Amygdala (tissue), 56 donors: ENCODE measurements around the gene TMEM18.

Experiments
- DNase-seq, 56 donors: peaks; one replicate each; lab custom pipeline; 2025; lab: John Stamatoyannopoulos, UW

TMEM18 gene

GRCh38 chr2:636641-637405 lies 40.4 kb downstream of the TMEM18 start:
- DNase-seq: peak in 38 of 56 donors; percentile 2 to 84 (median 34)

GRCh38 chr2:635687-636621 lies 41.3 kb downstream of the TMEM18 start:
- no peak for DNase-seq

GRCh38 chr2:634636-635388 lies 42.4 kb downstream of the TMEM18 start:
- no peak for DNase-seq

DNA sequence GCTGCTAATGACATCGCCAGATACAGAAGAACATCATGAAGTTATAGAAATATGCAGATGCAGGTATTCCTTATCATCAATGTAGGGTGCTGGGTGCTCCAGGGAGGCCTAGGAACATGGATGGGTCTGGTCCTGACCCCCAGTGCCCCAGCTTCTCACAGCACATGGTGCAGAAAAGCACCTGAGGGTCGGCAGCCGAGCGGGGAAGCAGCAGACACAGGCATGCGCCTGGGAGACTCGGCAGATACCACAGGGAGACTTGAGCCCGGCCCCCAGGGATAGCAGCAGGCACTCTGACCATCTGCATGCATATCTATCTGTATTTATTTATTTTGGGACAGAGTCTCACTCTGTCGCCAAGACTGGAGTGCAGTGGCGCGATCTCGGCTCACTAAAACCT lies 43.2 kb downstream of the TMEM18 start:
- DNase-seq: no peak

GRCh38 chr2:633371-633770 lies 43.8 kb downstream of the TMEM18 start:
- no peak for DNase-seq

DNA sequence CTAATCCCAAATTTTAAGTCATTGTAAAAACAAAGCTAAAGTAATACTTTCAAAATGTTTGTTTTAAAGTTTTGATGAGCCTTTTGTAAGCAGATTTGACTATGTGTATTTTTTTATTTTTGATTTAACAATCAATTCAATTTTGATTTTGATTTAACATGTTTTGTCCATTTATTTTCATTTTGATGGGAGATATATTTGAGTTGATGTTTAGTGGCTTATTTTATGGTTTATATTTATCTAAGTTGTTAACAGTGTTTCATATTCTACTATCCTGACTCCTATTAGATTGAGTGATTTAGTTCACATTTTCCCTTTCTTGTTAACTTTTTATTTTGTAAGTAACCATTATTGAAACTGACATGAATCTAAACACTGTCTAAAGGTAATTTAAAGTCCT lies 44.7 kb downstream of the TMEM18 start:
- no peak for DNase-seq

DNA sequence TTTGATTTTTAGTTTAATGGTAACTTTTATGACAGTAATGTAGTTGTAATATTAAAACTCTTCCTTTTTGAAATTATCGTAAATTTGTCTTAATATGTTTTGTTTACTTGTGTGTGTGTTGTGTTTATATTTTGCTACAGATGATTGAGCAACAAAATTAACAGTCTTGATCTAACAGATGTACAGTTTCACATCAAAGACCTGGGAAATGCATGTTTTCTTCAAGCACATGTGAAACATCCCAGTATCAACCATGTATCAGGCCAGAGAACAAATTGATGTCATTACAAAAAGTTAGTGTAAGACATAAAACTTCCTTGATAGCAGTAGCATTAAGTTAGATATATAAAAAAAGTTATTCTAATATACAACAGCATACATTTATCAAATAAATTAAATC lies 45.5 kb downstream of the TMEM18 start:
- no peak for DNase-seq

GRCh38 chr2:630451-631320 lies 46.5 kb downstream of the TMEM18 start:
- no peak for DNase-seq

DNA sequence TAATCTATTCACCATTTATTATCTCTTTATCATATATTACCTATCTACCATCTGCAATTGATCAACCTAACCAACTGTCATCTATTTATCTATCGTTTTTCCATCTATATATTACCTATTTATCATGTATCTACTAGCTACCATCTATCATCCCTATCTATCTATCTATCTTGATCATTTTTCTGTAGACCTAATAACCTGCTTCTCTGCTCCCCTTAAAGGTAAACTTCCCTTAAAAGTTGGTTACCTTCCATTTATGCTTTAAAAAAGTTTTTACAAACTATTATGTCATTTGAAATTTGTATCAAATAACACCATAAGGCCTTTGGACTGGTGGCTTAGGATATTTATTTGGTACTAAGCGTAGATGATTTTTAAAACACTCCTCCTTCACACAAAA lies 47.2 kb downstream of the TMEM18 start:
- DNase-seq: no peak

- DNase-seq: no peak
Measured at GRCh38 chr2:628651-629050, 48.6 kb downstream of the TMEM18 start.

DNA sequence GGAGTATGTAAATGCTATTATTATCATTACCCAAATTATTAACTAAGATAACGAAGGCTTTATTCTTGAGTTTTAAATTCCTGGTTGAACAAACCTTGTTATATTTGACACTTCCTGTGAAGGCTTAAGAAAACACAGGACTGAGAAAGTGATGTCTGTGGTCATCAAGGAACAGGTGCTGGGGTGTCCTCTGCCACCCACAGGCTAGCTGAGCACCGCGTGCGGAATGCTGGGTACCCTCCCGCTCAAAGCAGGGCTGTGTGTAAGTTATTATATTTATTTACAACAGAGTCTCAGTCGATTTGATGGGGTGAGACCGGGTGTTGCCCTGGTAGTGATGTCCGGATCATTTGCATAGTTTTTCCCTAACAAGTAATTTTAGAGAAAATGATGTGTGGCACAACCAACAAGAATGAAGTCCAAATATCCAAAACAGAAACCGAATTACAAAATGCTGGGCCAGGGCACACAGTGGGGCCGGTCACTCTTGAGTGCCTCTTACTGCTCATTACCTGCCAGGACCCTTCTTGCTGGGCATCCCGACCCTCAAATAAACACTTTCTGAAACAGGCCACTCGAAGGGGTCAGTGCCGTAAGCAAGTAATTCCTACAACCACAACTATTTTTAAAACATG lies 49.2 kb downstream of the TMEM18 start:
- no peak for DNase-seq

DNA sequence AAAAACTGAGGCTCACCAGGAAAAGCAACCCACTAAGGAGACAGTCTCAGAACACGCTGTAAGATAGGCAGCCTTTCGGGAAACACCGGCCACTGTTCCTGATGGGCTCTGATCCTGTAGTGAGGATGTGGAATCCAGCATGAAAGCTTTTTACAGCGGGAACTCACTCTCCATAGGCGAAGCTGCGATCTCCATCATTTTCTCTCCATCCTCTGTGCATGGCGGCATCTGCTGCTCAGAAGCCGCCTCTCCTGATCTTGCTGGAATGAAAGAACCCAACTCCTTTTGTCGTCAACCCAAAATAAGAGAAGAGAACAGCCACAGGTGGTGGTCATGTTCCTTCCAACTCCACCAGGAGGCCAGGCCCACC lies 49.9 kb downstream of the TMEM18 start:
- no peak for DNase-seq

DNA sequence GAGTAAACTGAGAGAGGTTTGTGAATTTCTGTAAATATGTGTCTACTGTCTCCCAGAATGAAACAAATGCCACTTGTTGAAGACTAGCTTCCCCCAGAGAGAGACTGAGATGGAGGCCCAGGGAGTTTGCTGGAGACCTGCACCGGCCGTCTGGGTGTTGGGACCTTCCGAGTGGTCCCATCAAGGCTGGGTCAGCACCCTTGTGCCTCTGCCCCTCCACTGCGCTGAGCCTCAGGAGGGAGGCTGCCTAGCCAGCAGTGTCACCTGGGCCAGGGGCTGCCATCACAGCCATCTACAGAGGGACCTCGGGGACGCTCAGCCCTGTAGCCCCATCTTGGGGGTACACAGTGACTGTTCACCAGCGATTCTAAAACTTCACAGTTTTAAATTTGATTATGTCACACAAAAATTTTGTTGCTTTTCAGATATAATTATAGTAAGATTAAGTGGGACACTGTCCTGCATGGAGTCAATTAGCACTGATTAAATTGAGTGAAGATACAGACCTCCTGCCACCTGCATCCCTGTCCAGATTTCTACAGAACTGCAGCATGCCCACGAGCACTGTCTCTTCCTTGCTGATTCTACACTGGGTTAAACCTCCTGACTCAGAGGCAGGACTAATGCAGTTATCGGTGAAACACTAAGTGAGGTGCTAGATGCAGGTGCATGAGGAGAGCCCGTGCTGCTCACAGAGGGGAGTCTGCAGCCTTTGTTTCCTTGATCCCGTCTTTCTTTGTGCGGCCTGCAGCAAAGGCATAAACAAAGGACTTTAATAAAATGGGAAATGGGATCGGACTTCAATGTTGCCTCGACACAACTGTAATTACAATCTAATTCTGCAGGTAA lies 50.5 kb downstream of the TMEM18 start:
- no peak for DNase-seq

DNA sequence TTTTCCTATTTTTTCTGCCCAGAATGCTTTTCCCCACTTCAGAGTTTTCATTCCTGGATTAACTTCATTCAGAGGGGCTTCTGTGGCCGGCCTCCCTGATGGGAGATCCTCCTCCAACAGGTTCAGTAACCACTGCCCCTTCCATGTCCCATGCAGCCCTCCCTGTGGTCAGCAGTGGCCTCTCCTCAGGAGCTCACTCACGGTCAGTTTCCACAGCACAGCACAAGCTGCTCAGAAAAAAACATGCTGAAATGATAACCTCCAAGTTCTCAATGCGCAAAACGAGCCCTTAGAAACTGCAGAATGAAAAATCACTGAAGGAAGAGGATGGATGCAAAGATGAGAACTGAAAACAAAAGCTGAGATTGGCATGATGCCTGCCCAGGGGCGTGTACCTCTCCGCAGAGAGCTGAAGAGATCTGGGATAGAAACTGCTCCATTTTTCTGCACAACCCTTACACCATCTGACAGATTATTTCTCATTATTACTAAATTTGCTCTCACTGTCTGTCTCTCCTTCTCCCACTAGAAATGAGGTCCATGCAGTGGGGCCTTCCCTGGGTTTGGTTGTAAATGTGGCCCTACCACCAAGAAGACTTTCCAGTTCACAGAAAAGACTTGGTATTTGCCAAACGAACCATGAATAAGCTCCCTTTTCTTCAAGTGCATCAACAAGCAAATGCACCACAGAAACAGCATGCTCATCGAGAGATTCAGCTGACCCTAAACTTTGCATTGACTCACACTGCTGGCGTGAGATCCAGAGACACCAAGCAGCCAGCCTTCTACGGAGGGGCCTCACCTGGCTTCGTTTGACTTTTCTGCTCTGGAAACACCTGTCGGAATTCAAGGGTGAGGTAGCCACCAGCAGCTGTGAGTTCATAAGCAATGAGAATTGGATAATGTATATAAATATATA lies 51.5 kb downstream of the TMEM18 start:
- no peak for DNase-seq

DNA sequence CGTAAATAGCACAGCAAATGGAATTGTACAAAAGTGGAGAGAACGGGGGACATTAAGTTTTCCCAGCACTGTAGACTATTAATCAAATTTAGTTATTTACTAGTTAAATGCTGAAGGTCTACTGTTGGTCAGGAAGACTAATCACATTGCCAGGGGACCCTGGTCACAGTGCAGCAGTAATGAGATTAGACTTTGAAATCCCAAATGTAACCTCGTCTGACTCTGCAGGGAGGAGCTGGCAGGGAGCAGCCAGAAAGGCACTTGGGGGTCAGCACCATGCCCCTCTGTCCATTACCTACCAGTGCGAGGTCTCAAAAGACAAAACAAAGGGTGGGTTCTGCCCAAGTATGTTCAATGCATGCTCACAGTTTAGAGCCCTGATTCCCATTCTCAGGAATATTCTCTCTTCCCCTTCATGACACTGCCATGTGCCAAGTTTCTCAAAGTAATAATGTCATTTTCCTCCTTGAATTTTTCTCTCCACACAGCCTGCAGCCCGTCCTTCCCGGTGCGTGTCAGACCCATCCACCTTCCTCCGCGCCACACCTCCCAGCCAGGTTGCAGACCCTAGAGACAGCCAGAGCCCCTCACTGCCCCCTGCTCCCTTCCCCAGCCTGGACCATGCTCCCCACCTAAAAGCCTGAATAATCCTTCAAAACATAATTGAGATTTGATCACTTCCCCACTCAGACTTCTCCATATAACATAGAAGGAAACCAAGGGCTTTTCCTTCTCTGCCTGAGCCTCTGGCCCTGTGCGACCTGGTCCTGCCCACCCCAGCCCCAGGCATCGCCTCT lies 52.5 kb downstream of the TMEM18 start:
- no peak for DNase-seq

GRCh38 chr2:624096-624495 lies 53.1 kb downstream of the TMEM18 start:
- DNase-seq: no peak
